Calu3 (cell line): Measurements from ENCODE around the gene TH. TPM values are rescaled to one million over a fixed set of nuclear protein-coding genes. Genes with fewer than 3 reads are reported as not detected.

Experiments
- Bru-seq: library from RNA; stranded (reverse); fragments of 400-500 nt; gene quantifications from one replicate; lab custom pipeline; 2021; lab: Mats Ljungman, UMichigan
- BruChase-seq, 2 experiments: library from RNA; stranded (reverse); fragments of 400-500 nt; gene quantifications; one replicate each; lab custom pipeline; 2021; lab: Mats Ljungman, UMichigan
- BruUV-seq: library from RNA; stranded (reverse); fragments of 400-500 nt; replicated peaks from 2 replicates; lab custom pipeline; 2021; lab: Mats Ljungman, UMichigan
- CTCF ChIA-PET: fragments of 300-600 bp; sonication (Branson Sonifier 250); formaldehyde crosslinking; loops from one replicate; lab custom pipeline; 2022; ENCODE audit warnings: antibody characterized with exemption; lab: Charles Lee
- DNase-seq: peaks from one replicate; pipeline ENCODE4 v3.0.0; 2022
- H3K27ac Mint-ChIP-seq: one replicate; pipeline ENCODE4 v1.8.0; 2022; ENCODE audit warnings: mixed read lengths; ENCODE audit not compliant: unreplicated experiment
- H3K27me3 Mint-ChIP-seq: one replicate; pipeline ENCODE4 v1.8.0; 2022; ENCODE audit warnings: mixed read lengths; ENCODE audit not compliant: unreplicated experiment
- H3K36me3 Mint-ChIP-seq: one replicate; pipeline ENCODE4 v1.8.0; 2022; ENCODE audit warnings: mild to moderate bottlenecking, moderate library complexity, mixed read lengths; ENCODE audit not compliant: insufficient read depth, unreplicated experiment
- H3K4me1 Mint-ChIP-seq: one replicate; pipeline ENCODE4 v1.8.0; 2022; ENCODE audit warnings: mild to moderate bottlenecking, low read depth, mixed read lengths; ENCODE audit not compliant: unreplicated experiment
- H3K4me3 Mint-ChIP-seq: one replicate; pipeline ENCODE4 v1.8.0; 2022; ENCODE audit warnings: mild to moderate bottlenecking, low read depth, moderate library complexity, mixed read lengths; ENCODE audit not compliant: unreplicated experiment
- H3K9me3 Mint-ChIP-seq: one replicate; pipeline ENCODE4 v1.8.0; 2022; ENCODE audit warnings: low read depth, mixed read lengths; ENCODE audit not compliant: unreplicated experiment
- intact Hi-C: fragments of 100-400 bp; cut with micrococcal nuclease; formaldehyde crosslinking; loops from one replicate; pipeline ENCODE4 v1.10.0; 2022; ENCODE audit not compliant: unreplicated experiment
- long read RNA-seq: library from polyadenylated mRNA; stranded (forward); transcript quantifications from one replicate; pipeline ENCODE4 v2.0.0, GENCODE V29; 2022
- total RNA-seq: library from RNA; stranded (reverse); gene quantifications from 2 replicates; pipeline ENCODE4 v1.2.3, GENCODE V29; 2022
- TF ChIP-seq, protein P1 (sequence below): fragments of 200-600 bp; IDR thresholded peaks from one replicate; pipeline ENCODE4 v1.8.0; 2022; ENCODE audit warnings: antibody characterized with exemption; ENCODE audit not compliant: unreplicated experiment

TH gene
- not detected in 2 replicates for total RNA-seq
- Bru-seq, nascent RNA, result not detected
- BruChase-seq, experiment 1, labeled RNA remaining after a 6-hour chase, result not detected
- not detected for BruChase-seq, experiment 2, labeled RNA remaining after a 2-hour chase
- long read RNA-seq, result 0 reads

DNA sequence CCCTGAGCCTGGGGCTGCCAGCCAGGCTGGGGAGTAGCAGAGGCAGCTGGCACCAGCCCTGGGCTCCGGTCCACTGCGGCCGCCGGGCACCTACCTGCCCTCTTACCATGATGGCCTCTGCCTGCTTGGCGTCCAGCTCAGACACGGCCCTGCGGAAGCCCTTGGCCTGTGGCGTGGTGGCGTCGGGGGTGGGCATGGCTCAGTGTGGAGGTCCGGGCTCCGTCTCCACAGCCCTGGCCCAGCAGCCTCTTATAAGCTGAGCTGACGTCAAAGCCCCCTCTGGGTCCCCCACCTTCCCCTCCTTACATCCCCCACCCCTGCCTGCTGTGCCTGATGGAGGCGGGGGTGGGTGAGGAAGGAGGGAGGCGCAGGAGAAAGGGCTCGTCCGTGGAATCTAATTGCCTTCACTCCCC, at the start of gene TH:
TH (minus strand) TSS at position 225 of the 413 bp plus-strand sequence; CDS start at position 196, 29 bp downstream.
- H3K4me3 Mint-ChIP-seq, result no peak within 1 kb of the TSS
- no peaks in the 10 kb centered on the region for H3K9me3 Mint-ChIP-seq
- peaks cover 9% of the 10 kb centered on the region for H3K4me1 Mint-ChIP-seq
- H3K36me3 Mint-ChIP-seq, result peaks cover 11% of the 10 kb centered on the region
- CTCF ChIA-PET, result interaction anchor here (1.6 kb wide), 1 partner anchor 15 kb away, joined by 4 read pairs; no protein-coding TSS in a partner anchor
- BruUV-seq, result no TSS peak
- TF ChIP-seq, protein P1, sequence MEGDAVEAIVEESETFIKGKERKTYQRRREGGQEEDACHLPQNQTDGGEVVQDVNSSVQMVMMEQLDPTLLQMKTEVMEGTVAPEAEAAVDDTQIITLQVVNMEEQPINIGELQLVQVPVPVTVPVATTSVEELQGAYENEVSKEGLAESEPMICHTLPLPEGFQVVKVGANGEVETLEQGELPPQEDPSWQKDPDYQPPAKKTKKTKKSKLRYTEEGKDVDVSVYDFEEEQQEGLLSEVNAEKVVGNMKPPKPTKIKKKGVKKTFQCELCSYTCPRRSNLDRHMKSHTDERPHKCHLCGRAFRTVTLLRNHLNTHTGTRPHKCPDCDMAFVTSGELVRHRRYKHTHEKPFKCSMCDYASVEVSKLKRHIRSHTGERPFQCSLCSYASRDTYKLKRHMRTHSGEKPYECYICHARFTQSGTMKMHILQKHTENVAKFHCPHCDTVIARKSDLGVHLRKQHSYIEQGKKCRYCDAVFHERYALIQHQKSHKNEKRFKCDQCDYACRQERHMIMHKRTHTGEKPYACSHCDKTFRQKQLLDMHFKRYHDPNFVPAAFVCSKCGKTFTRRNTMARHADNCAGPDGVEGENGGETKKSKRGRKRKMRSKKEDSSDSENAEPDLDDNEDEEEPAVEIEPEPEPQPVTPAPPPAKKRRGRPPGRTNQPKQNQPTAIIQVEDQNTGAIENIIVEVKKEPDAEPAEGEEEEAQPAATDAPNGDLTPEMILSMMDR, result no peak
- intact Hi-C loops, result no loop called here
- H3K27me3 Mint-ChIP-seq, result peaks cover 30% of the 10 kb centered on the region
- DNase-seq, result no peak
- H3K27ac Mint-ChIP-seq, result no peak within 1 kb of the TSS

DNA sequence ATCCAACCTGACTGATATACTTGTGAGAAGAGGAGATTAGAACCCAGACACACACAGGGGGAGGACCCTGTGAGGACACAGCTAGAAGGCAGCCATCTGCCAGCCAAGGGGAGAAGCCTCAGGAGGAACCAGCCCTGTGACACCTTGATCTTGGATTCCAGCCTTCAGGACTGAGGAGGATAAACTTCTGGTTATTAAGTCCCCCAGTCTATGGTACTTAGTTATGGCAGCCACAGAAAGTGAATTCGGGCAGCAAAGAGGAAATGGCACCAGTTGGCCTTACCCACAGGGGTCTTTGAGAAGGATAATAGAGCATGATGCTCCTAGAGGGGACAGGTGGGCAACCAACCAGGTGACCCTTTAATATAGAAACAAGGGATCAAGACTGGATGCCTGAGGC, 49.4 kb upstream of the TH start:
- TF ChIP-seq, protein P1, result no peak
- DNase-seq, result no peak
- Mint-ChIP-seq H3K4me3 (no peak overlapping the region), H3K27me3 (no peaks in the 10 kb centered on the region), H3K4me1 (no peaks in the 10 kb centered on the region), H3K27ac (no peak overlapping the region), H3K36me3 (no peaks in the 10 kb centered on the region), H3K9me3 (peaks cover 9% of the 10 kb centered on the region)
- BruUV-seq, result no TSS peak
- CTCF ChIA-PET, result no interaction called here
- intact Hi-C loops, result no loop called here

DNA sequence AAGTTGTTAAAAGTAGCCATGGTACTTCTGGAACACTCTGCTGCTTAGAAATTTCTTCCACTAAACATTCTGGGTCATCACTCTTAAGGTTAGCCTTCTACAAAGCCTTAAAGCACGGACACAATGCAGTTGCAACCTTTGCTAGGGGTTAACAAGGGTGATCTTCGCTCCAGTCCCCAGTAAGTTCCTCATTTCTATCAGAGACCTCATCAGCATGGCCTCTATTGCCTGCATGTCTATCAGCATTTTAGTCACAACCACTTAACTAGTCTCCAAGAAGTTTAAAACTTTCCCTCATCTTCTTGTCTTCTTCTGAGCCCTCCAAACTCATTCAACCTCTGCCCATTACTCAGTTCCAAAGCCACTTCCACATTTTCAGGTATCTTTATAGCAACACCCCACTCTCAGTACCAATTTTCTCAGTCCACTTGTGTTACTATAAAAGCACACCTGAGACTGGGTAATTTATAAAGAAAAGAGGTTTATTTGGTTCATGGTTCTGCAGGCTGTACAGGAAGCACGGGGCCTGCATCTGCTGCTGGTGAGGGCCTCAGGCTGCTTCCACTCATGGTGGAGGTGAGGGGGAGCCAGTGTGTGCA, 48.7 kb upstream of the TH start:
- Mint-ChIP-seq H3K9me3 (peaks cover 9% of the 10 kb centered on the region), H3K27ac (no peak overlapping the region), H3K4me3 (no peak overlapping the region), H3K27me3 (peaks cover under 1% of the 10 kb centered on the region), H3K36me3 (no peaks in the 10 kb centered on the region), H3K4me1 (no peaks in the 10 kb centered on the region)
- intact Hi-C loops, result no loop called here
- BruUV-seq, result no TSS peak
- TF ChIP-seq, protein P1, result no peak
- CTCF ChIA-PET, result no interaction called here
- no peak for DNase-seq

DNA sequence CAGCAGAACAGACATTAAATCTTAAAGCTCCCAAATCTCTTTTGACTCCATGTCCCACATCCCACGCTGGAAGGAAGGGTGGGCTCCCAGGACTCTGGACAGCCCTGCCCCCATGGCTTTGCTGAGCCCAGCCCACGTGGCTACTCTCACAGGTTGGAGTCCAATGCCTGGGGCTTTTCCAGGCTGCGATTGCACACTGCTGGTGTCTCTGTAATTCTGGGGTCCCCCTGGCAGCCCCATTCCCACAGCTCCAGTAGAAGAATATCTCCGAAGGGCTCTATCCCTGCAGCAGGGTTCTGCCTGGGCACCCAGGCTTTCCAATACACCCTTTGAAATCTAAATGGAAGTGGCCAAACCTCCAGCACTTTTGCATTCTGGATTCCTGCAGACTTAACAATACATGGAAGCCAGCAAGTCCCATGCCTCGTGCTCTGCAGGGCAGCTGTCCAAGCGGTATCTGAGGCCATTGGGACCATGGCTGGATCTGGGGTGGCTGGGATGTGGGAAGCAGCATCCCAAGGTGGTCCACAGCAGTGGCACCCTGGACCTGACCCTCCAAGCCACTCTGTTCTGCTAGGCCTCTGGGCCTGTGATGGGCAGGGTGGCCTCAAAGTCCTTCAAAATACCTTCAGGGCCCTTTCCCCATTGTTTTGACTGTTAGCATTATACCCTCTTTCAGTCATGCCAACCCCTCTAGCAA, 47.9 kb upstream of the TH start:
- Mint-ChIP-seq H3K36me3 (no peaks in the 10 kb centered on the region), H3K27me3 (peaks cover 9% of the 10 kb centered on the region), H3K4me1 (peaks cover 3% of the 10 kb centered on the region), H3K4me3 (no peak overlapping the region), H3K9me3 (peaks cover 9% of the 10 kb centered on the region), H3K27ac (no peak overlapping the region)
- DNase-seq, result no peak
- CTCF ChIA-PET, result no interaction called here
- BruUV-seq, result no TSS peak
- intact Hi-C loops, result no loop called here
- TF ChIP-seq, protein P1, result no peak
